Stimulated activated CD8-positive, alpha-beta memory T cell treated with anti-CD3 and anti-CD28 coated beads, Interleukin-12 subunit alpha, Interleukin-12 subunit beta, amount 100 ng/mL, for 1 hour (primary cell): Measurements from ENCODE around the gene OR2T11.
"Not testable (repeated sequence)": the region's sequence is repeated elsewhere in the genome, so short reads cannot be mapped to it uniquely, and the experiment has no call there.

Experiments used
- DNase-seq: peaks from one replicate; pipeline ENCODE4 v3.0.0-alpha.2; 2020; ENCODE audit warnings: low read depth

OR2T11 gene

GRCh38 chr1:248618878-248619277, 16.0 kb downstream of the OR2T11 start:
- peak; percentile 11 for DNase-seq

- DNase-seq = no peak
These were observed 16.8 kb downstream of the OR2T11 start for GRCh38 chr1:248618119-248618518.

- DNase-seq = no peak
These were observed 21.1 kb downstream of the OR2T11 start for GRCh38 chr1:248613742-248614141.

DNA sequence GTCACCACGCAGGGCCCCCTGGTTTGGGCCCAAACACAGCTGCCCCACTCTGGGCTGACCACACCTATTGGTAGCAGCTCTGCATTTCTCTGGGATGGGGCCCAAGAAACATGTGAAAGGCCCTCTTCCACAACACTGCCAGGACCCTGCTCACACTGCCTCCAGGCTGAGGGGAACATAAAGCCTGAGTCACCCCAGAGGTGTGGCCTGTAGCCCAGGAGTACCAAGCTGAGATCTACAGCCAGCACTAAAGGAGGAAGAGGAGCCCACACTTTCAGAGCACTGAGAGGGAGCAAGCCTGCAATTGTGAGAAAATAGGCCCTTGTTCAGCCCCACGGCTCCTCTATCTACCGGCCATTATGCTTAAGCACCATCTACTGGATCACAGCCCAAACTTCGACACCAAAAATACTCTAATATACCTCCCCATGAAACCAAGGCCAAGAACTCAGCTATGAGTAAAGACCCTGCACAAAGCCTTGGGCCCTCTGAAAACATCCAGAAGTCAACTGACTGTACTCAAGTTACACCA, 22.9 kb downstream of the OR2T11 start:
- no peak for DNase-seq

DNA sequence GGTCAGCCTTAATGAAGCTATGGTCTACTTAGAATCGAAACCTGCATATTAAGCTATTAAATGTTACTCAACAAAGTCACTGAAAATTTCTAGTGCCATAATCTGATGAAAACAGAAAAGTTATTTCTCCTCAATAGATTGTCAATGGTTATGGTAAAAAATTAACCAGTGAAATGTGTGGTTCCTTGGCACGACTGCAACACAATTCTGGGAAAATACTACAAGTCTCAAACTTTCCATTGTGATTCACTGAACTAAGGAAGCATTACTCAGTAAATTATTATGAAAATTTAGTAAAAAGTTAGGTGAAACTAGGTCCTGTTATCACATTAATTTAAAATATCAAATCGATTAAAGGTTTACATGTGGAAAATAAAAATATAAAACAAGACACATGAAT, 24.6 kb downstream of the OR2T11 start:
- no peak for DNase-seq

GRCh38 chr1:248599396-248599795, 35.5 kb downstream of the OR2T11 start:
- DNase-seq = no peak

GRCh38 chr1:248597589-248597988, 37.3 kb downstream of the OR2T11 start, which contains the start of gene OR2T10:
Gene OR2T10, minus strand, starts transcription at chr1:248597700. Its CDS starts 3,932 bp downstream, at chr1:248593768.
- DNase-seq = no peak

DNA sequence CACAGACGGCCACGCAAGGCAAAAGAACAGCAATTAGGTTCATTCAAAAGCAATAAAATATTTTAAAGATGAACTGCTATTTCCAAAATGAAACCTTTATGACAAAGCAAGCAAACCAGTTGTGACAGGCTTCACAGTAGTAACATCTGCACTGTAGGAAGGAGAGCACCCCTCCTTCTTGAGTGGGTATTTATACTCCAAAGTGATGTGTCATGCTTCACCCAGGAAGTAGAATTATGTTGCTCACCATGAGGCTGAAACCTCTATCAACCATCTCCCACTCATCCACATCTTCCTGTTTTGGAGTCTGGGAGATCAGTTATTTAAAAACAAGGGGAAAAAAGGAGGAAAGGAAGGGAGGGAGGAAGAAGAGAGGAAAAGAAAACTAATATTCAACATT, 38.3 kb downstream of the OR2T11 start:
- no peak for DNase-seq

GRCh38 chr1:248593226-248593625, 41.7 kb downstream of the OR2T11 start:
- no peak for DNase-seq

GRCh38 chr1:248592655-248593054, 42.2 kb downstream of the OR2T11 start:
- no peak for DNase-seq

GRCh38 chr1:248590055-248590454, 44.8 kb downstream of the OR2T11 start:
- DNase-seq = no peak

- DNase-seq = no peak
These were observed 45.6 kb downstream of the OR2T11 start for GRCh38 chr1:248589334-248589733.

DNA sequence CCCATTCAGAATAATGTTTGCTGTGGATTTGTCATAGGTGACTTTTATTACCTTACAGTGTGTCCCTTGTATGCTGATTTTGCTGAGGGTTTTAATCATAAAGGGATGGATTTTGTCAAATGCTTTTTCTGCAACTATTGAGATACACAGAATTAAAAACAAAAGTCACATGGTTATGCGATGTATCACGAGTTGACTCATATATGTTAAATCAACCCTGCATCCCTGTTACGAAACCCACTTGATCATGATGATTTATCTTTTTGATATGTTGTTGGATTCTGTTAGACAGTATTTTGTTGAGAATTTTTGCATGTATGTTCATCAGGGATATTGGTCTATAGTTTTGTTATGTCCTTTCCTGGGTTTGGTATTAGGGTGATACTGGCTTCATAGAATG, 49.6 kb downstream of the OR2T11 start:
- DNase-seq = no peak

DNA sequence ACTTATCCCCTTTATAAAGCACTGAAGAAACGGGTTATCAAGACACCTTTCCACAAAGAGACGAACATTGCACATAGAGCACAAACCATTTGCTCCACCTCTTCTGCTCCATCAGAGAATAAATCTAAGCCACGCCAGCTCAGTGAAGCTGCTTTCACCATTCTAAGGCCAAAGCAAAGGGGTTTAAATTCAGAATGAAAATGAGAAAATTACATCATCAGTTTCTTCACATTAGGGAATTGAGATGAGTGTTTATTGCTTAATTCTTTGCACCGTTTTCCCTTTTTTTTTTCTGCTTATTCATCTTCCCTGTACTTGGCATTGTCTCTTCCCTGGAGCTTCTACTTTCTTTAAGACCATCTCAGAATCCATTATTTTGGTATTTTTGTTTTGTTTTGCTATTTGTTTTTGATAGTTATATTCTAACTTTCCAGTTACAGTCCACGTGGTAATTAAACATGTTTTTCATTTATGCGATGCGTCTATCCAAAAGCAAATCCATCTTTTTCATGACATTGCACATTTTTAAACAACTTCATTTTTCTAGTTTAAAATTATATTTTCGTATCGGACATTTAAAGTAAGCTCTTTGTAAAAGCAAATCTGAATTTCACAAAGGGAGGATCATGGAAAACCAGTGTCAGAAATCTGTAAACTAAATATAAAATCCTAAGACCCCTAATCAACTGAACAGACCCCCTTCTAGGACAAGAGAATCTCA, 58.5 kb downstream of the OR2T11 start:
- no peak for DNase-seq

GRCh38 chr1:248574657-248575056, 60.2 kb downstream of the OR2T11 start, which contains the start of gene OR2T34:
Gene OR2T34, minus strand, starts transcription at chr1:248574757. Its CDS starts 0 bp downstream, at chr1:248574757.
- not testable (repeated sequence) for DNase-seq

GRCh38 chr1:248573856-248574255, 61.0 kb downstream of the OR2T11 start:
- not testable (repeated sequence) for DNase-seq
